H9 (cell line): ENCODE data around the gene AMDHD2. TPM values are rescaled to one million over a fixed set of nuclear protein-coding genes. Genes with fewer than 3 reads are reported as not detected.

Experiments used
- DNase-seq: peaks from one replicate; pipeline ENCODE4 v3.0.0-alpha.2; 2017
- H2AFZ ChIP-seq: one replicate; pipeline ENCODE4 v1.6.1; 2013; ENCODE audit warnings: mild to moderate bottlenecking, low read length, control low read depth, moderate library complexity
- H2AK5ac ChIP-seq: 2 replicates; pipeline ENCODE4 v1.6.1; 2013; ENCODE audit warnings: low read length, control low read depth, mixed read lengths; ENCODE audit not compliant: insufficient read length
- H2BK120ac ChIP-seq: one replicate; pipeline ENCODE4 v1.6.1; 2013; ENCODE audit warnings: low read depth, mild to moderate bottlenecking, low read length, control low read depth, inconsistent platforms; ENCODE audit not compliant: poor library complexity, severe bottlenecking
- H2BK12ac ChIP-seq: 2 replicates; pipeline ENCODE4 v1.6.1; 2013; ENCODE audit warnings: low read length, control low read depth, mixed read lengths, low read depth; ENCODE audit not compliant: insufficient read length
- H2BK15ac ChIP-seq: 2 replicates; pipeline ENCODE4 v1.6.1; 2013; ENCODE audit warnings: low read depth, low read length, control low read depth
- H2BK20ac ChIP-seq: one replicate; pipeline ENCODE4 v1.6.1; 2013; ENCODE audit warnings: low read depth, mild to moderate bottlenecking, low read length, control low read depth, inconsistent platforms; ENCODE audit not compliant: poor library complexity, severe bottlenecking
- H2BK5ac ChIP-seq: 2 replicates; pipeline ENCODE4 v1.6.1; 2013; ENCODE audit warnings: low read length, control low read depth, mixed read lengths; ENCODE audit not compliant: insufficient read length
- H3K14ac ChIP-seq: 2 replicates; pipeline ENCODE4 v1.6.1; 2013; ENCODE audit warnings: low read length, control low read depth; ENCODE audit not compliant: insufficient read depth
- H3K18ac ChIP-seq: 2 replicates; pipeline ENCODE4 v1.6.1; 2013; ENCODE audit warnings: low read depth, mild to moderate bottlenecking, mixed read lengths, low read length, control low read depth; ENCODE audit not compliant: insufficient read length
- H3K23ac ChIP-seq: 2 replicates; pipeline ENCODE4 v1.6.1; 2013; ENCODE audit warnings: low read length, control low read depth, mixed read lengths, low read depth; ENCODE audit not compliant: insufficient read length
- H3K23me2 ChIP-seq: 2 replicates; pipeline ENCODE4 v1.6.1; 2013; ENCODE audit warnings: low read depth, mild to moderate bottlenecking, mixed read lengths, low read length, control low read depth; ENCODE audit not compliant: insufficient read length, poor library complexity, severe bottlenecking
- H3K27ac ChIP-seq: 2 replicates; pipeline ENCODE4 v1.5.1; 2013; ENCODE audit warnings: low read length, control low read depth, mixed read lengths, low read depth; ENCODE audit not compliant: insufficient read length
- H3K27me3 ChIP-seq: 2 replicates; pipeline ENCODE4 v1.6.1; 2013; ENCODE audit warnings: low read length, control low read depth, inconsistent platforms; ENCODE audit not compliant: insufficient read depth
- H3K4ac ChIP-seq: 2 replicates; pipeline ENCODE4 v1.6.1; 2013; ENCODE audit warnings: low read depth, mild to moderate bottlenecking, control low read depth, inconsistent platforms, low read length, moderate library complexity
- H3K4me1 ChIP-seq: 2 replicates; pipeline ENCODE4 v1.6.1; 2013; ENCODE audit warnings: low read length, control low read depth, inconsistent platforms; ENCODE audit not compliant: insufficient read depth
- H3K4me2 ChIP-seq: 2 replicates; pipeline ENCODE4 v1.6.1; 2013; ENCODE audit warnings: low read length, control low read depth, mixed read lengths; ENCODE audit not compliant: insufficient read length, insufficient read depth
- H3K56ac ChIP-seq: 2 replicates; pipeline ENCODE4 v1.6.1; 2013; ENCODE audit warnings: low read depth, mild to moderate bottlenecking, mixed read lengths, low read length, control low read depth; ENCODE audit not compliant: insufficient read length
- H3K79me1 ChIP-seq: 2 replicates; pipeline ENCODE4 v1.6.1; 2013; ENCODE audit warnings: low read depth, mild to moderate bottlenecking, moderate library complexity, low read length, control low read depth, inconsistent platforms; ENCODE audit not compliant: insufficient read depth, poor library complexity, severe bottlenecking
- H3K79me2 ChIP-seq: 2 replicates; pipeline ENCODE4 v1.6.1; 2013; ENCODE audit warnings: low read length, control low read depth, inconsistent platforms; ENCODE audit not compliant: insufficient read depth
- H3K9ac ChIP-seq: 2 replicates; pipeline ENCODE4 v1.6.1; 2013; ENCODE audit warnings: low read length, control low read depth, mixed read lengths; ENCODE audit not compliant: insufficient read length; ENCODE audit errors: extremely low read depth
- H3K9me3 ChIP-seq: one replicate; pipeline ENCODE4 v1.6.1; 2013; ENCODE audit warnings: low read depth, low read length, inconsistent platforms; ENCODE audit not compliant: control insufficient read depth
- H3T11ph ChIP-seq: one replicate; pipeline ENCODE4 v1.6.1; 2013; ENCODE audit warnings: mild to moderate bottlenecking, low read length, control low read depth, inconsistent platforms
- H4K20me1 ChIP-seq: one replicate; pipeline ENCODE4 v1.6.1; 2013; ENCODE audit not compliant: control insufficient read depth, insufficient read length, insufficient read depth
- H4K5ac ChIP-seq: 2 replicates; pipeline ENCODE4 v1.6.1; 2013; ENCODE audit warnings: low read depth, mild to moderate bottlenecking, mixed read lengths, low read length, control low read depth; ENCODE audit not compliant: insufficient read length
- H4K8ac ChIP-seq: replicated peaks from 2 replicates; pipeline ENCODE4 v1.6.1; 2013; ENCODE audit warnings: low read length, control low read depth, mixed read lengths, low read depth; ENCODE audit not compliant: insufficient read length
- H4K91ac ChIP-seq: 2 replicates; pipeline ENCODE4 v1.6.1; 2013; ENCODE audit warnings: low read depth, mild to moderate bottlenecking, moderate library complexity, mixed read lengths, low read length, control low read depth; ENCODE audit not compliant: insufficient read length
- H3K27ac Mint-ChIP-seq, 3 experiments: 2 replicates in 2 of 3; 3 replicates in 1 of 3; pipeline ENCODE4 v1.8.0; 2020 to 2021; ENCODE audit warnings: mixed read lengths in 3 of 3, mild to moderate bottlenecking in 1 of 3, moderate library complexity in 1 of 3
- H3K27me3 Mint-ChIP-seq: 2 replicates; pipeline ENCODE4 v1.8.0; 2021; ENCODE audit warnings: low read depth, mild to moderate bottlenecking, moderate library complexity, mixed read lengths
- H3K36me3 Mint-ChIP-seq, 3 experiments: 2 replicates in 2 of 3; 3 replicates in 1 of 3; pipeline ENCODE4 v1.8.0; 2020 to 2021; ENCODE audit warnings: low read depth in 3 of 3, mixed read lengths in 3 of 3; ENCODE audit not compliant: insufficient read depth in 1 of 3
- H3K4me1 Mint-ChIP-seq, 2 experiments: 2 replicates each; pipeline ENCODE4 v1.8.0; 2020; ENCODE audit warnings: mixed read lengths in 2 of 2
- H3K4me3 Mint-ChIP-seq, 2 experiments: 2 replicates in 1 of 2; 3 replicates in 1 of 2; pipeline ENCODE4 v1.8.0; 2020 to 2021; ENCODE audit warnings: mild to moderate bottlenecking in 2 of 2, mixed read lengths in 2 of 2, moderate library complexity in 1 of 2
- H3K9me3 Mint-ChIP-seq, 2 experiments: 2 replicates in 1 of 2; 3 replicates in 1 of 2; pipeline ENCODE4 v1.8.0; 2020; ENCODE audit warnings: mild to moderate bottlenecking in 2 of 2, mixed read lengths in 2 of 2, moderate library complexity in 1 of 2
- WGBS: extraction: QIAGEN DNeasy Blood & Tissue Kit; methylation state at CpG from one replicate; pipeline ENCODE4 v1.1.7; 2013; ENCODE audit warnings: missing lambda C conversion rate, low lambda C conversion rate, mixed read lengths; ENCODE audit not compliant: insufficient read length; ENCODE audit errors: extremely low coverage; 5-methylcytosine and 5-hydroxymethylcytosine counted together
- total RNA-seq: library from RNA; stranded (reverse); gene quantifications from 2 replicates; pipeline ENCODE4 v1.2.1, GENCODE V29; 2021
- TF ChIP-seq, protein P1 (sequence below): fragments of 200-600 bp; sonication (generic); conservative IDR thresholded peaks from 3 replicates; pipeline ENCODE4 v1.8.0; 2021; ENCODE audit warnings: antibody characterized with exemption, mild to moderate bottlenecking

AMDHD2 gene
- total RNA-seq, 1 experiment from 2014 or later: 61.5 TPM

DNA sequence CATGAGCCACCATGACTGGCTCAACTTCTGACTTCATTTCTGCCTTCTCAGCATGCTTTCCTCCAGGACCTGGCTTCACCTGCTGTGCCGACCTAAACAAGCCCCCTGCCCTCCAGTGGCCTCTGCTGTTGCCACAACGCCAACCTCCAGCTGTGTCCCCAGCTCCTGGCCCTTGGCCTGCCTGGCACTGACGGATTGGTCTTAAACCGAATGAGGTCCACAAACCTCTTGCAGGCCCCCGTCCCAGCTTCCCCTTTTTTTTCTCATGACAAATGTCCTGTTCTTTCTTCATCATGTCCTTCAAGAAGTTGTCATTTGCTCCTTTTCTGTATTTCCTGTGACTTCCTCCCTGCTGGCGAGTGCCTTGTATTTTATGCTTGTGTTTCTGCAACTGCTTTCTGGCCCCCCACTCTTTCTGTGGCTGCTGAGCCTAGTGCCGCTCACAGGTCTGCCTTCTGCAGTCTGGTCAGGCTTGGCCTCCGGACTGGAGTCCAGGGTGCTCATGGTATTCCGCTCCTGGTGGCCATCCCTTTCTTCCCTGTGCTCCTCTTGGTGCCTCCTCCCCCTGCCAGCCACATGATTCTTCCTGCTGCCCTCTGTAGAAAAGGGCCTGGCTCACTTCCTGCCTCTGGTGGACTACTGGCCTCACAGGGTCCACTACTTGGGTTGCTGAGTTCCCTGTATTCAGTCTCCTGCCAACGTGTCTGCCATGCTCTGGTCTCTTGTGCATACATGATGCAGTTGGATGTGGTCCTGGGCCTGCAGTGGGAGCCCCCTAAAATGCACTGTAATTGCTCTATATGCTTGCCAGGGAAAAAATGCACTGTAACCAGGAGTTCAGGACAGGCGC is 3.6 kb upstream of the AMDHD2 start:
- H3K27ac ChIP-seq: no peak overlapping the region
- peaks cover 43 to 51% of the 10 kb centered on the region in 2 experiments for H3K4me1 Mint-ChIP-seq

More for the DNA sequence above, 3.6 kb upstream of the AMDHD2 start:
- H4K20me1 ChIP-seq: no peaks in the 10 kb centered on the region
- peak overlapping the region; percentile 13 to 64 (median 21); a peak in 6 of 7 replicates for H3K27ac Mint-ChIP-seq
- H3K79me1 ChIP-seq: peaks cover 7% of the 10 kb centered on the region
- no peaks in the 10 kb centered on the region for H3K27me3 ChIP-seq
- TF ChIP-seq, protein P1, sequence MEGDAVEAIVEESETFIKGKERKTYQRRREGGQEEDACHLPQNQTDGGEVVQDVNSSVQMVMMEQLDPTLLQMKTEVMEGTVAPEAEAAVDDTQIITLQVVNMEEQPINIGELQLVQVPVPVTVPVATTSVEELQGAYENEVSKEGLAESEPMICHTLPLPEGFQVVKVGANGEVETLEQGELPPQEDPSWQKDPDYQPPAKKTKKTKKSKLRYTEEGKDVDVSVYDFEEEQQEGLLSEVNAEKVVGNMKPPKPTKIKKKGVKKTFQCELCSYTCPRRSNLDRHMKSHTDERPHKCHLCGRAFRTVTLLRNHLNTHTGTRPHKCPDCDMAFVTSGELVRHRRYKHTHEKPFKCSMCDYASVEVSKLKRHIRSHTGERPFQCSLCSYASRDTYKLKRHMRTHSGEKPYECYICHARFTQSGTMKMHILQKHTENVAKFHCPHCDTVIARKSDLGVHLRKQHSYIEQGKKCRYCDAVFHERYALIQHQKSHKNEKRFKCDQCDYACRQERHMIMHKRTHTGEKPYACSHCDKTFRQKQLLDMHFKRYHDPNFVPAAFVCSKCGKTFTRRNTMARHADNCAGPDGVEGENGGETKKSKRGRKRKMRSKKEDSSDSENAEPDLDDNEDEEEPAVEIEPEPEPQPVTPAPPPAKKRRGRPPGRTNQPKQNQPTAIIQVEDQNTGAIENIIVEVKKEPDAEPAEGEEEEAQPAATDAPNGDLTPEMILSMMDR: no peak
- no peak overlapping the region for H4K5ac ChIP-seq
- H3K79me2 ChIP-seq: peaks cover 36% of the 10 kb centered on the region; the same call in 1 of the 2 replicates
- H2BK5ac ChIP-seq: no peak overlapping the region
- H3K56ac ChIP-seq: no peak overlapping the region
- WGBS: no CpG with 5 or more reads among the region's 11 CpGs
- peaks cover 5 to 22% (median 15%) of the 10 kb centered on the region in 3 experiments; a peak in 6 of 7 replicates for H3K36me3 Mint-ChIP-seq
- H3K4me3 Mint-ChIP-seq: peak overlapping the region; percentile 90 to 91
- no peak overlapping the region for H2AK5ac ChIP-seq
- H2AFZ ChIP-seq: no peak overlapping the region
- no peak overlapping the region for H3K14ac ChIP-seq
- DNase-seq: no peak
- no peak overlapping the region for H3K4me2 ChIP-seq
- no peak overlapping the region for H3K4ac ChIP-seq
- no peak overlapping the region for H3T11ph ChIP-seq
- no peak overlapping the region for H3K9ac ChIP-seq
- H3K9me3 ChIP-seq: no peaks in the 10 kb centered on the region
- no peak overlapping the region for H3K18ac ChIP-seq
- peaks cover 3% of the 10 kb centered on the region; the same call in 1 of the 2 replicates for H3K4me1 ChIP-seq
- no peak overlapping the region for H4K8ac ChIP-seq
- no peak overlapping the region for H4K91ac ChIP-seq
- no peak overlapping the region for H3K23ac ChIP-seq
- no peak overlapping the region for H2BK15ac ChIP-seq
- no peak overlapping the region for H2BK120ac ChIP-seq
- H3K9me3 Mint-ChIP-seq: no peaks in the 10 kb centered on the region; a peak in 1 of 5 replicates
- no peak overlapping the region for H2BK20ac ChIP-seq
- peaks cover 20% of the 10 kb centered on the region for H3K23me2 ChIP-seq
- H3K27me3 Mint-ChIP-seq: peaks cover 4% of the 10 kb centered on the region
- H2BK12ac ChIP-seq: no peak overlapping the region
